ENCODE results near the gene WWP2.
"Not testable (repeated sequence)": the region's sequence is repeated elsewhere in the genome, so short reads cannot be mapped to it uniquely, and the experiment has no call there.

Gene WWP2

DNA sequence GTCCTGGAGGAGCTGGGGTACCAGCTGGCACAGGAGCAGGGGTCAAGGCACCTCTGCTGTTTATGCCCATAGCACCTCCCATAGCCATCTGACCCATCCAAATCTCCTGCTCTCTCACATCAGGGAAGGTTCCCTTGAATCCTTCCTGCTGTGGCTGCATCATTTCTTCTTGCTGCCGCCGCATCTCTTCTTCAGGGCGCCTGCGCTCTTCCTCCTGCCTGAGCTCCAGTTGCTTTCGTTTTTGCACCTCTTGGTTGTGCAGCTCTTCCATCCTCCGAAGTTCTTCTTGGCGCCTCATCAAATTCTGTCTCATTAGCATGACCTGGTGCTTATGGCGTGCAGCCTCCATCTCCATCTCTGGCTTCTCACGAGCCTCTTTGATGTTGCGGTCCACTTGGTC, 5.4 kb upstream of the WWP2 start:
- ChIA-PET CTCF (interaction anchor here (0.6 kb wide), 1 partner anchor 39 kb away, joined by 5 read pairs; no protein-coding TSS in a partner anchor), POLR2A (no interaction called here)
- Histone ChIP-seq H3K27ac (ENCODE audit: extremely low read depth, low read depth, low read length) (no peak overlapping the region), H3K4me3 (ENCODE audit: low read depth, low read length) (no peak overlapping the region), H3K36me3 (ENCODE audit: control insufficient read depth in 2 of 2, insufficient read depth in 1 of 2, low read length in 2 of 2) (peaks cover 8 to 10% of the 10 kb centered on the region in 2 experiments; a peak in 2 of 3 replicates), H3K4me1 (ENCODE audit: control insufficient read depth, insufficient read depth, low read length) (peaks cover 6% of the 10 kb centered on the region; the same call in 1 of the 2 replicates), H3K9me3 (ENCODE audit: control insufficient read depth, insufficient read depth, low read depth, low read length) (no peaks in the 10 kb centered on the region)
- TF ChIP-seq, protein P1, sequence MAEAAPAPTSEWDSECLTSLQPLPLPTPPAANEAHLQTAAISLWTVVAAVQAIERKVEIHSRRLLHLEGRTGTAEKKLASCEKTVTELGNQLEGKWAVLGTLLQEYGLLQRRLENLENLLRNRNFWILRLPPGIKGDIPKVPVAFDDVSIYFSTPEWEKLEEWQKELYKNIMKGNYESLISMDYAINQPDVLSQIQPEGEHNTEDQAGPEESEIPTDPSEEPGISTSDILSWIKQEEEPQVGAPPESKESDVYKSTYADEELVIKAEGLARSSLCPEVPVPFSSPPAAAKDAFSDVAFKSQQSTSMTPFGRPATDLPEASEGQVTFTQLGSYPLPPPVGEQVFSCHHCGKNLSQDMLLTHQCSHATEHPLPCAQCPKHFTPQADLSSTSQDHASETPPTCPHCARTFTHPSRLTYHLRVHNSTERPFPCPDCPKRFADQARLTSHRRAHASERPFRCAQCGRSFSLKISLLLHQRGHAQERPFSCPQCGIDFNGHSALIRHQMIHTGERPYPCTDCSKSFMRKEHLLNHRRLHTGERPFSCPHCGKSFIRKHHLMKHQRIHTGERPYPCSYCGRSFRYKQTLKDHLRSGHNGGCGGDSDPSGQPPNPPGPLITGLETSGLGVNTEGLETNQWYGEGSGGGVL (tag by site-specific recombination; IDR thresholded peaks at IDR 0.05) = no peak
- TF ChIP-seq ZNF555 (tag by site-specific recombination; conservative IDR thresholded peaks at IDR 0.05) (no peak), ZNF785 (tag by site-specific recombination; IDR thresholded peaks at IDR 0.05) (no peak), ZNF792 (tag by site-specific recombination; IDR thresholded peaks at IDR 0.05) (no peak), ZNF391 (tag by site-specific recombination; IDR thresholded peaks at IDR 0.05; ENCODE audit: borderline replicate concordance, low read depth) (no peak), ZFP37 (tag by site-specific recombination; IDR thresholded peaks at IDR 0.05) (no peak), YY2 (tag by site-specific recombination; IDR thresholded peaks at IDR 0.05) (no peak), ZNF354C (tag by site-specific recombination; IDR thresholded peaks at IDR 0.05; ENCODE audit: borderline replicate concordance, low read depth) (no peak), ZNF664 (tag by site-specific recombination; IDR thresholded peaks at IDR 0.05) (no peak), ZFP3 (tag by site-specific recombination; IDR thresholded peaks at IDR 0.05; ENCODE audit: low read depth) (no peak)
- TF ChIP-seq, protein P2, sequence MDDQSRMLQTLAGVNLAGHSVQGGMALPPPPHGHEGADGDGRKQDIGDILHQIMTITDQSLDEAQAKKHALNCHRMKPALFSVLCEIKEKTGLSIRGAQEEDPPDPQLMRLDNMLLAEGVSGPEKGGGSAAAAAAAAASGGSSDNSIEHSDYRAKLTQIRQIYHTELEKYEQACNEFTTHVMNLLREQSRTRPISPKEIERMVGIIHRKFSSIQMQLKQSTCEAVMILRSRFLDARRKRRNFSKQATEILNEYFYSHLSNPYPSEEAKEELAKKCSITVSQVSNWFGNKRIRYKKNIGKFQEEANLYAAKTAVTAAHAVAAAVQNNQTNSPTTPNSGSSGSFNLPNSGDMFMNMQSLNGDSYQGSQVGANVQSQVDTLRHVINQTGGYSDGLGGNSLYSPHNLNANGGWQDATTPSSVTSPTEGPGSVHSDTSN (CRISPR knock-in tag; IDR thresholded peaks at IDR 0.05) = no peak
- TF ChIP-seq, protein P3, sequence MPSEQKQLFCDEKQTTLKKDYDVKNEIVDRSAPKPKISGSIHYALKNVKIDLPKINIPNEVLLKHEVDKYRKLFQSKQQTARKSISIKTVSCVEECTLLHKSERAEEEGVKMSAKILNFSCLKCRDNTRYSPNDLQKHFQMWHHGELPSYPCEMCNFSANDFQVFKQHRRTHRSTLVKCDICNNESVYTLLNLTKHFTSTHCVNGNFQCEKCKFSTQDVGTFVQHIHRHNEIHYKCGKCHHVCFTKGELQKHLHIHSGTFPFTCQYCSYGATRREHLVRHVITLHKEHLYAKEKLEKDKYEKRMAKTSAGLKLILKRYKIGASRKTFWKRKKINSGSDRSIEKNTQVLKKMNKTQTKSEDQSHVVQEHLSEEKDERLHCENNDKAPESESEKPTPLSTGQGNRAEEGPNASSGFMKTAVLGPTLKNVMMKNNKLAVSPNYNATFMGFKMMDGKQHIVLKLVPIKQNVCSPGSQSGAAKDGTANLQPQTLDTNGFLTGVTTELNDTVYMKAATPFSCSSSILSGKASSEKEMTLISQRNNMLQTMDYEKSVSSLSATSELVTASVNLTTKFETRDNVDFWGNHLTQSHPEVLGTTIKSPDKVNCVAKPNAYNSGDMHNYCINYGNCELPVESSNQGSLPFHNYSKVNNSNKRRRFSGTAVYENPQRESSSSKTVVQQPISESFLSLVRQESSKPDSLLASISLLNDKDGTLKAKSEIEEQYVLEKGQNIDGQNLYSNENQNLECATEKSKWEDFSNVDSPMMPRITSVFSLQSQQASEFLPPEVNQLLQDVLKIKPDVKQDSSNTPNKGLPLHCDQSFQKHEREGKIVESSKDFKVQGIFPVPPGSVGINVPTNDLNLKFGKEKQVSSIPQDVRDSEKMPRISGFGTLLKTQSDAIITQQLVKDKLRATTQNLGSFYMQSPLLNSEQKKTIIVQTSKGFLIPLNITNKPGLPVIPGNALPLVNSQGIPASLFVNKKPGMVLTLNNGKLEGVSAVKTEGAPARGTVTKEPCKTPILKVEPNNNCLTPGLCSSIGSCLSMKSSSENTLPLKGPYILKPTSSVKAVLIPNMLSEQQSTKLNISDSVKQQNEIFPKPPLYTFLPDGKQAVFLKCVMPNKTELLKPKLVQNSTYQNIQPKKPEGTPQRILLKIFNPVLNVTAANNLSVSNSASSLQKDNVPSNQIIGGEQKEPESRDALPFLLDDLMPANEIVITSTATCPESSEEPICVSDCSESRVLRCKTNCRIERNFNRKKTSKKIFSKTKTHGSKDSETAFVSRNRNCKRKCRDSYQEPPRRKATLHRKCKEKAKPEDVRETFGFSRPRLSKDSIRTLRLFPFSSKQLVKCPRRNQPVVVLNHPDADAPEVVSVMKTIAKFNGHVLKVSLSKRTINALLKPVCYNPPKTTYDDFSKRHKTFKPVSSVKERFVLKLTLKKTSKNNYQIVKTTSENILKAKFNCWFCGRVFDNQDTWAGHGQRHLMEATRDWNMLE (tag by site-specific recombination; conservative IDR thresholded peaks at IDR 0.05; ENCODE audit: low read depth) = no peak
- TF ChIP-seq, protein P4, sequence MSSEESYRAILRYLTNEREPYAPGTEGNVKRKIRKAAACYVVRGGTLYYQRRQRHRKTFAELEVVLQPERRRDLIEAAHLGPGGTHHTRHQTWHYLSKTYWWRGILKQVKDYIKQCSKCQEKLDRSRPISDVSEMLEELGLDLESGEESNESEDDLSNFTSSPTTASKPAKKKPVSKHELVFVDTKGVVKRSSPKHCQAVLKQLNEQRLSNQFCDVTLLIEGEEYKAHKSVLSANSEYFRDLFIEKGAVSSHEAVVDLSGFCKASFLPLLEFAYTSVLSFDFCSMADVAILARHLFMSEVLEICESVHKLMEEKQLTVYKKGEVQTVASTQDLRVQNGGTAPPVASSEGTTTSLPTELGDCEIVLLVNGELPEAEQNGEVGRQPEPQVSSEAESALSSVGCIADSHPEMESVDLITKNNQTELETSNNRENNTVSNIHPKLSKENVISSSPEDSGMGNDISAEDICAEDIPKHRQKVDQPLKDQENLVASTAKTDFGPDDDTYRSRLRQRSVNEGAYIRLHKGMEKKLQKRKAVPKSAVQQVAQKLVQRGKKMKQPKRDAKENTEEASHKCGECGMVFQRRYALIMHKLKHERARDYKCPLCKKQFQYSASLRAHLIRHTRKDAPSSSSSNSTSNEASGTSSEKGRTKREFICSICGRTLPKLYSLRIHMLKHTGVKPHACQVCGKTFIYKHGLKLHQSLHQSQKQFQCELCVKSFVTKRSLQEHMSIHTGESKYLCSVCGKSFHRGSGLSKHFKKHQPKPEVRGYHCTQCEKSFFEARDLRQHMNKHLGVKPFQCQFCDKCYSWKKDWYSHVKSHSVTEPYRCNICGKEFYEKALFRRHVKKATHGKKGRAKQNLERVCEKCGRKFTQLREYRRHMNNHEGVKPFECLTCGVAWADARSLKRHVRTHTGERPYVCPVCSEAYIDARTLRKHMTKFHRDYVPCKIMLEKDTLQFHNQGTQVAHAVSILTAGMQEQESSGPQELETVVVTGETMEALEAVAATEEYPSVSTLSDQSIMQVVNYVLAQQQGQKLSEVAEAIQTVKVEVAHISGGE (tag by site-specific recombination; conservative IDR thresholded peaks at IDR 0.05; ENCODE audit: low read depth) = no peak

DNA sequence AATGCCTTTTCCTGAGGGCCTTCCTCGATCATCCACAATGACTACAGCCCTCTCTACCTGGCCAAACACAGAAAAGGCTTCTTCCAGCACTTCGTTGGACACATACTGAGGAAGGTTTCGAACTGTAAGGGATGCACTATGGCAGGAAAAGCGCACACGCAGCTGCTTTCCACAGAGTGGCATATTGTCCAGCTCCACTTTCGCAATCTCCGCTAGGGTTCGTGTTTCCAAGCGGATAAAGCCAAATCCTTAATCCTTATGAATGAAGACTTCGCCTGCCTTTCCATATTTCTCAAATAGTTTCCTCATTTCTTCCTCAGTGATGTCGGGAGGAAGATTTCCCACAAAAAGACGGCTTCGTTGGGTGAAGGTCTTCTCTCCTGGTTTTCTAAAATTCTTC, 4.8 kb upstream of the WWP2 start:
- H3K9me3 ChIP-seq (ENCODE audit: control insufficient read depth, insufficient read depth, low read depth, low read length); H3K4me3 ChIP-seq (ENCODE audit: low read depth, low read length); H3K27ac ChIP-seq (ENCODE audit: extremely low read depth, low read depth, low read length); CTCF ChIA-PET; H3K36me3 ChIP-seq (ENCODE audit: control insufficient read depth in 2 of 2, insufficient read depth in 1 of 2, low read length in 2 of 2); POLR2A ChIA-PET; H3K4me1 ChIP-seq (ENCODE audit: control insufficient read depth, insufficient read depth, low read length): not testable (repeated sequence)

Data from HEK293 (cell line).